Liver (tissue), 3 donors: ENCODE results near the gene PARP3.

Experiments
- CTCF ChIP-seq: fragments of 150-350 bp; IDR thresholded peaks from 2 replicates; pipeline ENCODE4 v1.5.1; 2017; ENCODE audit warnings: improper control_type of control experiment, low read depth, low read length; ENCODE audit not compliant: missing input control
- EGR1 ChIP-seq, 2 donors: IDR thresholded peaks; 2 replicates each; pipeline ENCODE4 v1.6.1; 2016 to 2018; ENCODE audit warnings: antibody characterized with exemption in 2 of 2, low read depth in 2 of 2
- GABPA ChIP-seq, 2 donors: IDR thresholded peaks in 1 of 2; conservative IDR thresholded peaks in 1 of 2; 2 replicates each; pipeline ENCODE4 v1.6.1; 2016; ENCODE audit warnings: antibody characterized with exemption in 2 of 2, mild to moderate bottlenecking in 1 of 2, moderate library complexity in 1 of 2
- MAX ChIP-seq: IDR thresholded peaks from 2 replicates; pipeline ENCODE4 v1.6.1; 2016; ENCODE audit warnings: antibody characterized with exemption
- RAD21 ChIP-seq, 2 donors: IDR thresholded peaks; 2 replicates each; pipeline ENCODE4 v1.6.1; 2016; ENCODE audit warnings: antibody characterized with exemption in 2 of 2, mild to moderate bottlenecking in 2 of 2
- REST ChIP-seq: IDR thresholded peaks from 2 replicates; pipeline ENCODE4 v1.6.1; 2016; ENCODE audit warnings: antibody characterized with exemption, mild to moderate bottlenecking
- RXRA ChIP-seq, 2 donors: IDR thresholded peaks; 2 replicates each; pipeline ENCODE4 v1.6.1; 2017 to 2018; ENCODE audit warnings: antibody characterized with exemption in 2 of 2, mild to moderate bottlenecking in 1 of 2
- SP1 ChIP-seq: IDR thresholded peaks from 2 replicates; pipeline ENCODE4 v1.6.1; 2018; ENCODE audit warnings: antibody characterized with exemption, mild to moderate bottlenecking
- TAF1 ChIP-seq: conservative IDR thresholded peaks from 2 replicates; pipeline ENCODE4 v1.6.1; 2016; ENCODE audit warnings: antibody characterized with exemption, mild to moderate bottlenecking
- ZBTB33 ChIP-seq: IDR thresholded peaks from 2 replicates; pipeline ENCODE4 v1.6.1; 2016; ENCODE audit warnings: antibody characterized with exemption
- donor health status: healthy.
- donor health status: healthy.

GRCh38 chr3:51966016-51966415 is 23.9 kb downstream of the PARP3 start:
- no peak for TF ChIP-seq CTCF
- TF ChIP-seq SP1 = no peak
- no peak for TF ChIP-seq TAF1
- TF ChIP-seq EGR1 (IDR thresholded peaks at IDR 0.05; ENCODE audit: low read depth in 2 of 2) = no peak
- TF ChIP-seq GABPA (IDR thresholded peaks at IDR 0.05 in 1 of 2, conservative IDR thresholded peaks at IDR 0.05 in 1 of 2) = no peak
- no peak for TF ChIP-seq MAX
- no peak for TF ChIP-seq ZBTB33
- TF ChIP-seq RAD21 (IDR thresholded peaks at IDR 0.05) = no peak
- TF ChIP-seq REST = no peak
- no peak for TF ChIP-seq RXRA (IDR thresholded peaks at IDR 0.05)
